Measurements from ENCODE around the gene DNAH1.

DNAH1 gene

GRCh38 chr3:52423173-52423572 lies 107.1 kb downstream of the DNAH1 start:
- no peak overlapping the region for H3K27ac Mint-ChIP-seq
- H3K9me3 Mint-ChIP-seq (ENCODE audit: low read depth): no peaks in the 10 kb centered on the region
- no peak overlapping the region for H3K4me3 Mint-ChIP-seq
- H3K27me3 Mint-ChIP-seq: no peaks in the 10 kb centered on the region
- H3K4me1 Mint-ChIP-seq (ENCODE audit: low read depth): no peaks in the 10 kb centered on the region
- H3K36me3 Mint-ChIP-seq: no peaks in the 10 kb centered on the region

GRCh38 chr3:52428151-52429005 lies 112.3 kb downstream of the DNAH1 start:
- Mint-ChIP-seq H3K9me3 (ENCODE audit: low read depth) (no peaks in the 10 kb centered on the region), H3K36me3 (no peaks in the 10 kb centered on the region), H3K4me1 (ENCODE audit: low read depth) (no peaks in the 10 kb centered on the region), H3K27me3 (no peaks in the 10 kb centered on the region), H3K4me3 (no peak overlapping the region), H3K27ac (no peak overlapping the region)

- Mint-ChIP-seq H3K27ac (no peak overlapping the region), H3K27me3 (no peaks in the 10 kb centered on the region), H3K4me1 (ENCODE audit: low read depth) (no peaks in the 10 kb centered on the region), H3K4me3 (no peak overlapping the region), H3K36me3 (no peaks in the 10 kb centered on the region), H3K9me3 (ENCODE audit: low read depth) (no peaks in the 10 kb centered on the region)
These were observed 112.9 kb downstream of the DNAH1 start for GRCh38 chr3:52429031-52429430.

GRCh38 chr3:52429779-52430415 lies 113.8 kb downstream of the DNAH1 start:
- H3K27ac Mint-ChIP-seq: no peak overlapping the region
- no peaks in the 10 kb centered on the region for H3K4me1 Mint-ChIP-seq (ENCODE audit: low read depth)
- no peaks in the 10 kb centered on the region for H3K27me3 Mint-ChIP-seq
- H3K36me3 Mint-ChIP-seq: no peaks in the 10 kb centered on the region
- no peaks in the 10 kb centered on the region for H3K9me3 Mint-ChIP-seq (ENCODE audit: low read depth)
- no peak overlapping the region for H3K4me3 Mint-ChIP-seq

- no peak overlapping the region for H3K4me3 Mint-ChIP-seq
- H3K36me3 Mint-ChIP-seq: no peaks in the 10 kb centered on the region
- no peaks in the 10 kb centered on the region for H3K4me1 Mint-ChIP-seq (ENCODE audit: low read depth)
- H3K9me3 Mint-ChIP-seq (ENCODE audit: low read depth): no peaks in the 10 kb centered on the region
- H3K27me3 Mint-ChIP-seq: no peaks in the 10 kb centered on the region
- H3K27ac Mint-ChIP-seq: no peak overlapping the region
These were observed 114.3 kb downstream of the DNAH1 start for GRCh38 chr3:52430416-52430810.

- no peak overlapping the region for H3K4me3 Mint-ChIP-seq
- H3K27ac Mint-ChIP-seq: no peak overlapping the region
- no peaks in the 10 kb centered on the region for H3K4me1 Mint-ChIP-seq (ENCODE audit: low read depth)
- no peaks in the 10 kb centered on the region for H3K9me3 Mint-ChIP-seq (ENCODE audit: low read depth)
- no peaks in the 10 kb centered on the region for H3K27me3 Mint-ChIP-seq
- no peaks in the 10 kb centered on the region for H3K36me3 Mint-ChIP-seq
These were observed 115.5 kb downstream of the DNAH1 start for GRCh38 chr3:52431459-52432223.

- no peaks in the 10 kb centered on the region for H3K9me3 Mint-ChIP-seq (ENCODE audit: low read depth)
- H3K4me1 Mint-ChIP-seq (ENCODE audit: low read depth): no peaks in the 10 kb centered on the region
- H3K36me3 Mint-ChIP-seq: no peaks in the 10 kb centered on the region
- no peak overlapping the region for H3K4me3 Mint-ChIP-seq
- no peak overlapping the region for H3K27ac Mint-ChIP-seq
- no peaks in the 10 kb centered on the region for H3K27me3 Mint-ChIP-seq
These were observed 116.1 kb downstream of the DNAH1 start for GRCh38 chr3:52432225-52432624.

GRCh38 chr3:52432691-52433141 lies 116.6 kb downstream of the DNAH1 start:
- Mint-ChIP-seq H3K4me1 (ENCODE audit: low read depth) (no peaks in the 10 kb centered on the region), H3K27me3 (no peaks in the 10 kb centered on the region), H3K27ac (no peak overlapping the region)

GRCh38 chr3:52433328-52433995 lies 117.3 kb downstream of the DNAH1 start:
- H3K36me3 Mint-ChIP-seq: no peaks in the 10 kb centered on the region
- H3K27me3 Mint-ChIP-seq: no peaks in the 10 kb centered on the region
- H3K4me1 Mint-ChIP-seq (ENCODE audit: low read depth): no peaks in the 10 kb centered on the region
- no peak overlapping the region for H3K4me3 Mint-ChIP-seq
- no peak overlapping the region for H3K27ac Mint-ChIP-seq
- H3K9me3 Mint-ChIP-seq (ENCODE audit: low read depth): no peaks in the 10 kb centered on the region

More at GRCh38 chr3:52432691-52433141, 116.6 kb downstream of the DNAH1 start:
- H3K4me3 Mint-ChIP-seq: no peak overlapping the region
- no peaks in the 10 kb centered on the region for H3K9me3 Mint-ChIP-seq (ENCODE audit: low read depth)
- H3K36me3 Mint-ChIP-seq: no peaks in the 10 kb centered on the region

GRCh38 chr3:52433996-52434479 lies 117.9 kb downstream of the DNAH1 start:
- no peaks in the 10 kb centered on the region for H3K36me3 Mint-ChIP-seq
- H3K9me3 Mint-ChIP-seq (ENCODE audit: low read depth): no peaks in the 10 kb centered on the region
- no peaks in the 10 kb centered on the region for H3K4me1 Mint-ChIP-seq (ENCODE audit: low read depth)
- H3K27me3 Mint-ChIP-seq: no peaks in the 10 kb centered on the region
- no peak overlapping the region for H3K4me3 Mint-ChIP-seq
- H3K27ac Mint-ChIP-seq: no peak overlapping the region

GRCh38 chr3:52434491-52435115 lies 118.5 kb downstream of the DNAH1 start:
- no peaks in the 10 kb centered on the region for H3K4me1 Mint-ChIP-seq (ENCODE audit: low read depth)
- H3K9me3 Mint-ChIP-seq (ENCODE audit: low read depth): no peaks in the 10 kb centered on the region
- H3K36me3 Mint-ChIP-seq: no peaks in the 10 kb centered on the region
- no peaks in the 10 kb centered on the region for H3K27me3 Mint-ChIP-seq
- H3K4me3 Mint-ChIP-seq: no peak overlapping the region
- no peak overlapping the region for H3K27ac Mint-ChIP-seq

- Mint-ChIP-seq H3K4me3 (no peak overlapping the region), H3K4me1 (ENCODE audit: low read depth) (no peaks in the 10 kb centered on the region), H3K27me3 (no peaks in the 10 kb centered on the region), H3K36me3 (no peaks in the 10 kb centered on the region), H3K27ac (no peak overlapping the region), H3K9me3 (ENCODE audit: low read depth) (no peaks in the 10 kb centered on the region)
These were observed 119.4 kb downstream of the DNAH1 start for GRCh38 chr3:52435246-52436101.

GRCh38 chr3:52436500-52437149 lies 120.5 kb downstream of the DNAH1 start:
- H3K27ac Mint-ChIP-seq: no peak overlapping the region
- H3K4me1 Mint-ChIP-seq (ENCODE audit: low read depth): no peaks in the 10 kb centered on the region
- H3K9me3 Mint-ChIP-seq (ENCODE audit: low read depth): no peaks in the 10 kb centered on the region
- no peaks in the 10 kb centered on the region for H3K27me3 Mint-ChIP-seq
- H3K36me3 Mint-ChIP-seq: no peaks in the 10 kb centered on the region
- H3K4me3 Mint-ChIP-seq: no peak overlapping the region
